EH (cell line): ENCODE data around the gene LRRC3.
"Not testable (repeated sequence)": the region's sequence is repeated elsewhere in the genome, so short reads cannot be mapped to it uniquely, and the experiment has no call there.

Experiments
- DNase-seq: peaks from one replicate; pipeline ENCODE4 v3.0.0-alpha.2; 2015; ENCODE audit warnings: low read depth

Gene LRRC3, protein sequence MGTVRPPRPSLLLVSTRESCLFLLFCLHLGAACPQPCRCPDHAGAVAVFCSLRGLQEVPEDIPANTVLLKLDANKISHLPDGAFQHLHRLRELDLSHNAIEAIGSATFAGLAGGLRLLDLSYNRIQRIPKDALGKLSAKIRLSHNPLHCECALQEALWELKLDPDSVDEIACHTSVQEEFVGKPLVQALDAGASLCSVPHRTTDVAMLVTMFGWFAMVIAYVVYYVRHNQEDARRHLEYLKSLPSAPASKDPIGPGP

GRCh38 chr21:44454747-44455523 is at the start of gene LRRC3:
LRRC3 (plus strand) TSS chr21:44455510; CDS start chr21:44456645, 1,135 bp downstream.
- DNase-seq: peak; percentile 42

DNA sequence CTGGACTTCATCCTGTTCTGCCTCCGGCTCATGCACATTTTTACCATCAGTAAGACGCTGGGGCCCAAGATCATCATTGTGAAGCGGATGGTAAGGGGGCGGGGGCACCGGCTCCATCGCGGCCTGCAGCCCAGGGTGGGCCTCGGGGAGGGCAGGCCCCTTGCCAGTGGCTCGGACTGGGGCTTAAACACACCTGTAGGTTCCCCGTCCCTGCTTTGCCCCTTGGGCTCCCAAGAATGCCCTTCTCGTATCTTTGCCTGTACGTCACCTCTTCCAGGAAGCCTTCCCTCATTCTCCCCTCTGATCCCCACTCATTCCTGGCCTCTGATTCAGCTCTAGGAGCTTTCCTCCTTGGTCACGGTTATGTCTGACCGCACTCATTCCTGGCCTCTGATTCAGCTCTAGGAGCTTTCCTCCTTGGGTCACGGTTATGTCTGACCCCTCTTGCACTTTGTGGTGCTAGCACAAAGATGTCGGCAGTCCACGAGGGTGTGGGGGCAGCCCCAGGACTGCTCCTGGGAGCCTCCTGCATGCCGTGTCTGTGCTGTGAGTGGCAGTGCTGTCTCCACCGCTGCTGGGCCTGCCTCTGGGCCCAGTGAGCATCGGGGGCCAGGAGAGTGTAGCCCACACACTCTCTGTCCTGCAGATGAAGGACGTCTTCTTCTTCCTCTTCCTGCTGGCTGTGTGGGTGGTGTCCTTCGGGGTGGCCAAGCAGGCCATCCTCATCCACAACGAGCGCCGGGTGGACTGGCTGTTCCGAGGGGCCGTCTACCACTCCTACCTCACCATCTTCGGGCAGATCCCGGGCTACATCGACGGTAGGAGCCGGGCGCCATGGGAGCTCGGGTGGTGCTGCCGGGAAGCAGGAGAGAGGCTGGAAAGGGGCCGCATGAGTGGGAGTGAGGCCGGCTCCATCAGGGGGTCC is 49.1 kb upstream of the LRRC3 start:
- DNase-seq: peak; percentile 14

GRCh38 chr21:44406953-44407352 is 48.4 kb upstream of the LRRC3 start:
- DNase-seq: no peak

- DNase-seq: no peak
Observed at GRCh38 chr21:44407493-44407892, 47.8 kb upstream of the LRRC3 start.

- DNase-seq: no peak
Observed at GRCh38 chr21:44408226-44408625, 47.1 kb upstream of the LRRC3 start.

GRCh38 chr21:44413566-44414290 is 41.6 kb upstream of the LRRC3 start:
- no peak for DNase-seq

DNA sequence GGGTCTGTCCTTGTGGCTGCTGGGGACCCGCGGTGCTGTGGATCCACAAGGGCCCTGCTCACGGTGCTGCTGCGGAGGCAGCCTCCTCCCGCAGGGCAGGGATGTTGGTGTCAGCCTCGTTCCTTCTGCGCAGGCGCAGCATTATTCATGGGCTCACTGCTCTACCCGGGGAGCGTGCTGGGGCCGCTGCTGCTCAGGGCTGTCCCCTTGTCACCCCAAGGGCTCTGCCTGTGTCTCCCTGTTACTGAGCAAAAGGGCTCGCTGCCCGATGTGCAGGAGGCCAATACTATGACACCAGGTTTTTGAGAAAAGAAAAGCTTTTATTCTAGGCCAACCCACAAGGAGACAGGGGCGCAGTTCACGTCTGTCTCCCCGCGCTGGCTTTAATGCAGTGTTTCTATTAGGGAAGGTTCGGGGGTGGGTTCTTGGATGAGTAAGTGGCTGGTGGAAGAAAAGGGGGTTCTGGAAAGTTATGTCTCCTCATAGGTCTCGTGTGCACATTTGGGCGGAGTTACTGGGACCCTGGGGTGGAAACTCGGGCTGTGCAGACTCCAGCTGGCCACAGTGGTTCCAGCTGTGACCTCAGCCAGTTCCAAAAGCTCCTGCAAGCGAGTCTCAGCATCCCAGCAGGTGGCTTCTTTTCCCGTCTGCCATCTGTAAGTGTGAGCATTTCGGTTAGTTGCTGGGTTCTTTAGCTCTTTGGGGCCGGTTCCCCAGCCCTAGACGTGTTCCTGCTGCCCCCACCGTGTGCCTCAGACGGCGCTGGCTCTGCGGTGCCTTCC is 40.8 kb upstream of the LRRC3 start:
- no peak for DNase-seq

GRCh38 chr21:44415073-44416025 is 40.0 kb upstream of the LRRC3 start:
- DNase-seq: no peak

- no peak for DNase-seq
Observed at GRCh38 chr21:44416193-44416592, 39.1 kb upstream of the LRRC3 start.

GRCh38 chr21:44417621-44418107 is 37.6 kb upstream of the LRRC3 start:
- DNase-seq: not testable (repeated sequence)

DNA sequence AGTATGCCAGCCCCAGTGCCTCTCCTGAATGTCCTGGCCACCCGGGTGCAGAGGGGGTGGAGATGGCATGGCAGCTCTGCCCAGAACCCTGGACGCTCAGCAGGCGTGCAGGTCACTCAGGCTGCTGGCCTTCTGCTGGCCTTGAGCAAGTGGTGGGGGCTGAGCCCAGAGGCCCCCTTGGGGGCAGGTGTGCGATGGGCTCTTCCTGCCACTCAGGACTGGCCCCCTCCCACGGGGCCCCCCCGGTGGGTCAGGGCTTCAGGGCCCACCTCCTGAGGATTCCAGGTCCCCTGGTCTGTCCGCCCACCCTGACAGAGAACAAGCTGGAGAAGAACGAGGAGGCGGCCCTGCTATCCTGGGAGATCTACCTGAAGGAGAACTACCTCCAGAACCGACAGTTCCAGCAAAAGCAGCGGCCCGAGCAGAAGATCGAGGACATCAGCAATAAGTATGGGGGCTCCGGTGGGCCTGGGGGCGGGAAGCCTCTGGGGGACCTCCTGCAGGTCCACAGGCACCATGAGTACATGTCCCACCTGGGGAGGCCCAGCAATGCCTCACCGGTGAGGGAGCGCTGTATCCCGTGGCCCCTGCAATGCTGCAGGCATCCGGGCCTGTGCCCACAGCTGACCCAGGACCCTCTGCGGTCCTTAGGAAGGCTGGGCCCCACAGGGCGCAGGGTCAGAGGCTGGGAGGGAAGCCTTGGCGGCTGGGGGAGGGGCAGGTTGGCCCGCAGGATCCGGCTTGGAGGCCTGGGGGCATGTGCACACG is 37.0 kb upstream of the LRRC3 start:
- DNase-seq: no peak

DNA sequence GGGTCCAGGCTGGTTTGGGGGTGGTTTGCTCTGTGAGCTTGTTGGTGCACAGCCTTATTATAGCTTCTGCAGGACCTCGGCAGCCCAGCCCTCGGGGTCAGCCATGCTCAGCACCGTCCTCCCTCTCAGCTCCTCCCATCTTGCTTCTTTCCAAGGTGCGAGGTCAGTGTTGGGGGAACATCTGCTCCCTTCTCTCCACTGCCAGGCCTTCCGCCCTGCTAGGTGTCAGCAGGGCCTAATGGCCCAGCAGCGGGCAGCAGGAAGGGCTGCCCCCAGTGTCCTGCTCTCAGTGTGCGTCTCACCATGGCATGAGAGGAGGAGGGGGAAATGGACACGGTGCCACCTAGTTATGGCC is 36.5 kb upstream of the LRRC3 start:
- DNase-seq: no peak

DNA sequence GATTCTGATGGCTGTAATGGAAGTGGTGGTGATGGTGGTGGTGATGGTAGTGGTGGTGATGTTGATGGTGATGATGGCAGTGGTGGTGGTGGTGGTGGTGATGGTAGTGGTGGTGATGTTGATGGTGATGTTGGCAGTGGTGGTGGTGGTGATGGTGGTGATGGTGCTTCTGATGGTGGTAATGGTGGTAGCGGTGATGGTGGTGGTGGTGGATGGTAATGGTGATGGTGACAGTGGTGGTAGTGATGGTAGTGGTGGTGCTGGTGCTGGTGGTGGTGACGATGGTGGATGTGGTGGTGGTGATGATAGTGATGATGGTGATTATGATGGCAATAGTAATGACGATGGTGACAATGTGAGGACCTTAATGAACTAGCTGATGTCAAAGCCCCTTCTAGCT is 35.6 kb upstream of the LRRC3 start:
- no peak for DNase-seq

GRCh38 chr21:44420416-44421205 is 34.7 kb upstream of the LRRC3 start:
- DNase-seq: no peak

DNA sequence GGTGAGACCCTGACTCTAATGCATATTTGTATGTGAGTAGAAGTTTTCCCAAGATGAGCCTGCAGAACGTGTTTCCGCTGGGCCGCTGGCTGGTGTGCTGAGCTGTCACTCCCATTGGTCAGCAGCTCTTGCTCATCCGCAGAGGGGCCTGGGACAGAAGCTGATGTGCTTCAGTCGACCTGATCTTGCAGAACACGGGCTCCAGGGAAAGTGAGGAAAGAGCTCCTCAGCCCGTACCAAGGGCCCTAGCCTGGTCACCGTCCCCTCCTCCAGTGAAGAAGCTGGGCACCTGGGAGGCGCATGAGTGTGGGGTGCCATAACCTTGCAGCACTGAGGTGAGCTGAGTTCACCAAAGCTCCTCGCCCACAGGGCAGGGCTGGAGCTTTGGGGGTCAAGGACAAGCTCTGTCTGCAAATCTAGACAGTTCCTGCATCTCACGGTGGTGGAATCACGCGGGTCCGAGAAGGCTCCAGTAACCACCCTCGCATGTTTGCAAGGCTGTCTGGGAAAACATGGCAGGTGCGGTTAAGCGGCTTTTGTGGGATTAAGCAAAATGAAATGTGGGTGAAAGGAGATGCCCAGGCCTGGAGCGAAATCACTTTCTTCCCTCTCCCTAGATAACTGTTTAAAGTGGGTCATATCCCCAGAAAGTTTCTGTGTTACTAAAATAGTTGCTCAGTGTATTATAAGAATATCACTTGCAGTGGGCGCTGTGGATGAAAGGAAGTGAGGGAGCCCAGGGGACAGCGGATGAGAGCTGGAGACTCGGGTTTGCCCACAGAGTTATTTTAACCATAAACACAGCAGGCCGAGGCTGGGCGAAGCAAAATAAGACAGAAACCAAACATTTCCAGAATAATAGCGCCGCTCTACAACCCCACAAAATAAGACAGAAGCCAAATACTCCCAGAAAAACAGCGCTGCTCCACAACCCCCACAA is 33.1 kb upstream of the LRRC3 start:
- no peak for DNase-seq

DNA sequence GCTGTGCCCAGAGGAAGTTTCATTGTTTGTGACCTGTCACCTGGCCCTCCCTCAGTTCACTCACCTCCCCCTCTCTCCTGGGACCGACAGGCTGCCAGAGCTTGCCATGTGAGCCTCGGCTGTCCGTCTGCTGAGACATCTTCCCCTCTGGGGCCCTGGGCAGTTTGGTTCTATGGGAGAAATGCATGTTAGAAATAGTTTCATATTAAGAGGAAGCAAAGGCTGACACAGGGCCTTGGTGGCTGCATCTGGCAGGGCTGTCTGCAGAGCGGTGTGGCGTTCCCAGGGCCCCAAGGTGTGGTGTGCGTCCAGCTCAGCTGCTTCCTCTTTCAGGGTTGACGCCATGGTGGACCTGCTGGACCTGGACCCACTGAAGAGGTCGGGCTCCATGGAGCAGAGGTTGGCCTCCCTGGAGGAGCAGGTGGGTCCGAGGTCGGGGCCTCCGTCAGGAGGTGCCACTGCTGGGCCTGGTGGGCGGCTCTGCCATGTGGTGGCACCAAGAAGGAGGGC is 31.9 kb upstream of the LRRC3 start:
- no peak for DNase-seq
